Cardiac muscle cell (in vitro differentiated cells and primary cell): ENCODE measurements around the gene CELSR1. TPM values are rescaled to one million over a fixed set of nuclear protein-coding genes. Genes with fewer than 3 reads are reported as not detected.

Source experiments
- DNase-seq, 2 donors: peaks; one replicate each; pipeline versions ENCODE4 v3.0.0 to v3.0.0-alpha.2; 2010 to 2017; ENCODE audit warnings: low read depth in 1 of 2, low spot score in 1 of 2
- H3K27ac ChIP-seq: fragments of 200-600 bp; sonication (generic); 2 replicates; pipeline ENCODE4 v1.5.1; 2016
- H3K27me3 ChIP-seq: fragments of 200-600 bp; sonication (generic); 2 replicates; pipeline ENCODE4 v1.6.0; 2016; ENCODE audit warnings: control low read depth
- H3K36me3 ChIP-seq: fragments of 200-600 bp; sonication (generic); 2 replicates; pipeline ENCODE4 v1.5.1; 2016; ENCODE audit warnings: control low read depth
- H3K4me1 ChIP-seq: fragments of 200-600 bp; sonication (generic); 2 replicates; pipeline ENCODE4 v1.8.1; 2017; ENCODE audit warnings: low read depth, mild to moderate bottlenecking, mixed run types
- H3K4me3 ChIP-seq: fragments of 200-600 bp; sonication (generic); 2 replicates; pipeline ENCODE4 v1.5.1; 2016; ENCODE audit warnings: mild to moderate bottlenecking
- H3K9me3 ChIP-seq: fragments of 200-600 bp; sonication (generic); 2 replicates; pipeline ENCODE4 v1.5.1; 2017; ENCODE audit warnings: low read depth, mild to moderate bottlenecking, control low read depth
- CTCF ChIP-seq: IDR thresholded peaks from 2 replicates; pipeline ENCODE4 v1.5.1; 2012; ENCODE audit warnings: low read depth, mild to moderate bottlenecking, low read length
- polyA plus RNA-seq: library from polyadenylated mRNA; unstranded; fragments of >200 nt; fragmentation: Nextera tagmentation; extraction: Ambion mirVana; gene quantifications from 2 replicates; pipeline ENCODE4 v1.2.1, GENCODE V29; 2016
- total RNA-seq: library from RNA; depleted of rRNA; stranded (reverse); fragments of >200 nt; gene quantifications from 2 replicates; pipeline ENCODE4 v1.2.3, GENCODE V29; 2016

Gene CELSR1
- total and polyA plus RNA-seq, 2 experiments from 2014 or later, result 9.0 to 37.4 TPM

GRCh38 chr22:46466255-46466676 lies 71.2 kb downstream of the CELSR1 start:
- no peak overlapping the region for H3K4me3 ChIP-seq
- H3K4me1 ChIP-seq, result peaks cover 15% of the 10 kb centered on the region
- no peak for DNase-seq
- H3K36me3 ChIP-seq, result no peaks in the 10 kb centered on the region
- no peak for TF ChIP-seq CTCF
- H3K9me3 ChIP-seq, result no peaks in the 10 kb centered on the region
- H3K27me3 ChIP-seq, result no peaks in the 10 kb centered on the region
- peak overlapping the region; percentile 50 for H3K27ac ChIP-seq

- Histone ChIP-seq H3K4me1 (peaks cover 19% of the 10 kb centered on the region), H3K36me3 (no peaks in the 10 kb centered on the region), H3K27me3 (no peaks in the 10 kb centered on the region), H3K9me3 (no peaks in the 10 kb centered on the region), H3K27ac (peak overlapping the region; percentile 50), H3K4me3 (no peak overlapping the region)
- TF ChIP-seq CTCF, result no peak
- DNase-seq, result no peak
Observed at GRCh38 chr22:46465793-46466192, 71.6 kb downstream of the CELSR1 start.

- TF ChIP-seq CTCF, result no peak
- Histone ChIP-seq H3K27ac (peak overlapping the region; percentile 50), H3K4me1 (peaks cover 20% of the 10 kb centered on the region), H3K36me3 (no peaks in the 10 kb centered on the region), H3K4me3 (no peak overlapping the region), H3K9me3 (no peaks in the 10 kb centered on the region), H3K27me3 (no peaks in the 10 kb centered on the region)
- DNase-seq, result peak in 1 of 2 donors; percentile 52
Observed at GRCh38 chr22:46465345-46465720, 72.1 kb downstream of the CELSR1 start.

- no peak for TF ChIP-seq CTCF
- Histone ChIP-seq H3K36me3 (no peaks in the 10 kb centered on the region), H3K27ac (peak overlapping the region; percentile 50), H3K9me3 (no peaks in the 10 kb centered on the region), H3K4me1 (peaks cover 20% of the 10 kb centered on the region), H3K27me3 (no peaks in the 10 kb centered on the region), H3K4me3 (no peak overlapping the region)
- DNase-seq, result no peak
Observed at GRCh38 chr22:46464701-46465344, 72.6 kb downstream of the CELSR1 start.

- no peak overlapping the region for H3K4me3 ChIP-seq
- H3K4me1 ChIP-seq, result peaks cover 20% of the 10 kb centered on the region
- no peaks in the 10 kb centered on the region for H3K9me3 ChIP-seq
- no peaks in the 10 kb centered on the region for H3K27me3 ChIP-seq
- no peak for DNase-seq
- peak overlapping the region; percentile 50 for H3K27ac ChIP-seq
- H3K36me3 ChIP-seq, result no peaks in the 10 kb centered on the region
- TF ChIP-seq CTCF, result no peak
Observed at GRCh38 chr22:46464296-46464695, 73.1 kb downstream of the CELSR1 start.
